ENCODE results near the gene RAD9A. TPM values are rescaled to one million over a fixed set of nuclear protein-coding genes. Genes with fewer than 3 reads are reported as not detected.

The RAD9A gene
- total and polyA plus RNA-seq, 4 donors, result 14.1 to 35.9 (median 21.2) TPM

GRCh38 chr11:67408437-67409200 lies 16.8 kb downstream of the RAD9A start:
- ATAC-seq (ENCODE audit: insufficient read depth, low FRiP score), result no peak
- H3K36me3 ChIP-seq (ENCODE audit: control insufficient read depth in 4 of 4, insufficient read depth in 4 of 4, low read length in 4 of 4), result no peaks in the 10 kb centered on the region
- peaks cover 0 to 8% (median 5%) of the 10 kb centered on the region in 5 donors for H3K4me1 ChIP-seq (ENCODE audit: control insufficient read depth in 5 of 5, insufficient read depth in 5 of 5, low read length in 5 of 5)

GRCh38 chr11:67409261-67409666 lies 17.5 kb downstream of the RAD9A start:
- no peak for DNase-seq
- Histone ChIP-seq H3K4me3 (no peak overlapping the region), H3K9me3 (ENCODE audit: control insufficient read depth in 4 of 4, insufficient read depth in 3 of 4, low read length in 3 of 4) (no peaks in the 10 kb centered on the region), H3K36me3 (ENCODE audit: control insufficient read depth in 4 of 4, insufficient read depth in 4 of 4, low read length in 4 of 4) (no peaks in the 10 kb centered on the region), H3K27me3 (ENCODE audit: control insufficient read depth in 3 of 3, insufficient read depth in 3 of 3, low read length in 2 of 3) (peaks cover 0 to 3% (median 0%) of the 10 kb centered on the region in 3 donors), H3K4me1 (ENCODE audit: control insufficient read depth in 5 of 5, insufficient read depth in 5 of 5, low read length in 5 of 5) (peaks cover 0 to 6% (median 0%) of the 10 kb centered on the region in 5 donors), H3K9ac (ENCODE audit: insufficient read depth in 1 of 2, low read length in 2 of 2) (no peak overlapping the region), H3K27ac (ENCODE audit: low read depth in 1 of 2, low read length in 1 of 2) (no peak overlapping the region)
- ATAC-seq (ENCODE audit: insufficient read depth, low FRiP score), result no peak
- TF ChIP-seq CTCF (IDR thresholded peaks at IDR 0.05; ENCODE audit: control extremely low read depth, extremely low read depth), result no peak
- 30 to 58% methylated on average over 23 to 24 of the region's 24 CpGs for WGBS, 2 donors

More at GRCh38 chr11:67408437-67409200, 16.8 kb downstream of the RAD9A start:
- H3K27ac ChIP-seq (ENCODE audit: low read depth in 1 of 2, low read length in 1 of 2), result no peak overlapping the region
- no peak for DNase-seq
- 41 to 68% methylated on average over 18 of the region's 18 CpGs for WGBS, 2 donors
- H3K9ac ChIP-seq (ENCODE audit: insufficient read depth in 1 of 2, low read length in 2 of 2), result no peak overlapping the region
- H3K27me3 ChIP-seq (ENCODE audit: control insufficient read depth in 3 of 3, insufficient read depth in 3 of 3, low read length in 2 of 3), result peaks cover 0 to 3% (median 0%) of the 10 kb centered on the region in 3 donors
- no peak overlapping the region for H3K4me3 ChIP-seq
- H3K9me3 ChIP-seq (ENCODE audit: control insufficient read depth in 4 of 4, insufficient read depth in 3 of 4, low read length in 3 of 4), result no peaks in the 10 kb centered on the region
- TF ChIP-seq CTCF (IDR thresholded peaks at IDR 0.05; ENCODE audit: control extremely low read depth, extremely low read depth), result no peak

- peaks cover 0 to 3% (median 0%) of the 10 kb centered on the region in 3 donors for H3K27me3 ChIP-seq (ENCODE audit: control insufficient read depth in 3 of 3, insufficient read depth in 3 of 3, low read length in 2 of 3)
- ATAC-seq (ENCODE audit: insufficient read depth, low FRiP score) (no peak), DNase-seq (no peak)
- no peak overlapping the region for H3K9ac ChIP-seq (ENCODE audit: insufficient read depth in 1 of 2, low read length in 2 of 2)
- peaks cover 0 to 6% (median 0%) of the 10 kb centered on the region in 5 donors for H3K4me1 ChIP-seq (ENCODE audit: control insufficient read depth in 5 of 5, insufficient read depth in 5 of 5, low read length in 5 of 5)
- H3K36me3 ChIP-seq (ENCODE audit: control insufficient read depth in 4 of 4, insufficient read depth in 4 of 4, low read length in 4 of 4), result no peaks in the 10 kb centered on the region
- H3K9me3 ChIP-seq (ENCODE audit: control insufficient read depth in 4 of 4, insufficient read depth in 3 of 4, low read length in 3 of 4), result no peaks in the 10 kb centered on the region
- WGBS, 2 donors, result 29 to 39% methylated on average over 12 to 13 of the region's 13 CpGs
- H3K4me3 ChIP-seq, result no peak overlapping the region
- no peak overlapping the region for H3K27ac ChIP-seq (ENCODE audit: low read depth in 1 of 2, low read length in 1 of 2)
- TF ChIP-seq CTCF (IDR thresholded peaks at IDR 0.05; ENCODE audit: control extremely low read depth, extremely low read depth), result no peak
Measured at GRCh38 chr11:67409781-67410368, 18.1 kb downstream of the RAD9A start.

Measured in lung (tissue), 12 donors.